ENCODE results near the gene PCBD2.
"Not testable (repeated sequence)": the region's sequence is repeated elsewhere in the genome, so short reads cannot be mapped to it uniquely, and the experiment has no call there.

- TF ChIP-seq POLR2A (IDR thresholded peaks at IDR 0.05) = not testable (repeated sequence)
- TF ChIP-seq, protein P1, sequence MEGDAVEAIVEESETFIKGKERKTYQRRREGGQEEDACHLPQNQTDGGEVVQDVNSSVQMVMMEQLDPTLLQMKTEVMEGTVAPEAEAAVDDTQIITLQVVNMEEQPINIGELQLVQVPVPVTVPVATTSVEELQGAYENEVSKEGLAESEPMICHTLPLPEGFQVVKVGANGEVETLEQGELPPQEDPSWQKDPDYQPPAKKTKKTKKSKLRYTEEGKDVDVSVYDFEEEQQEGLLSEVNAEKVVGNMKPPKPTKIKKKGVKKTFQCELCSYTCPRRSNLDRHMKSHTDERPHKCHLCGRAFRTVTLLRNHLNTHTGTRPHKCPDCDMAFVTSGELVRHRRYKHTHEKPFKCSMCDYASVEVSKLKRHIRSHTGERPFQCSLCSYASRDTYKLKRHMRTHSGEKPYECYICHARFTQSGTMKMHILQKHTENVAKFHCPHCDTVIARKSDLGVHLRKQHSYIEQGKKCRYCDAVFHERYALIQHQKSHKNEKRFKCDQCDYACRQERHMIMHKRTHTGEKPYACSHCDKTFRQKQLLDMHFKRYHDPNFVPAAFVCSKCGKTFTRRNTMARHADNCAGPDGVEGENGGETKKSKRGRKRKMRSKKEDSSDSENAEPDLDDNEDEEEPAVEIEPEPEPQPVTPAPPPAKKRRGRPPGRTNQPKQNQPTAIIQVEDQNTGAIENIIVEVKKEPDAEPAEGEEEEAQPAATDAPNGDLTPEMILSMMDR (IDR thresholded peaks at IDR 0.05 in 4 of 5, conservative IDR thresholded peaks at IDR 0.05 in 1 of 5) = not testable (repeated sequence)
These were observed 48.5 kb upstream of the PCBD2 start for GRCh38 chr5:134856465-134856864.
